ENCODE results near the gene GSS.

Gene GSS

DNA sequence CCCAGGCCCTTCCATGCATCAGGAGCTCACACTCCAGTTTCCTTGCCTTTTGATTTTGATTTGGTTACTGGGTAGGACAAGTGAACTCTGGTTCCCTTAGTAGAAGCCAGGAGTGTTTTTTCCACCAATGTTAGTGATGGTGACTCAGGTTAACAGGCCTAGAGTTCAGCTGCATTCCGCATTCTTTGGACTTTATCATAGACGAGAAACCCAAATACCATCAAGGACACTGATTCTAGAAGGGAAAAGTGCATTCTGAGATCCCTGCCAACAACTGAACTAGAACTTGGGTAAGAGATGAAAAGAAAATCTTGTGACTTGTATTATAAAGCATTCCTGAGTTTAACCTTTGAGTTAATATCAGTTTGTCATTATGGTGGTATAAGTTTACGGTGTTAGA lies 8.9 kb downstream of the GSS start:
- no peak for DNase-seq (ENCODE audit: low read depth in 2 of 2)

DNA sequence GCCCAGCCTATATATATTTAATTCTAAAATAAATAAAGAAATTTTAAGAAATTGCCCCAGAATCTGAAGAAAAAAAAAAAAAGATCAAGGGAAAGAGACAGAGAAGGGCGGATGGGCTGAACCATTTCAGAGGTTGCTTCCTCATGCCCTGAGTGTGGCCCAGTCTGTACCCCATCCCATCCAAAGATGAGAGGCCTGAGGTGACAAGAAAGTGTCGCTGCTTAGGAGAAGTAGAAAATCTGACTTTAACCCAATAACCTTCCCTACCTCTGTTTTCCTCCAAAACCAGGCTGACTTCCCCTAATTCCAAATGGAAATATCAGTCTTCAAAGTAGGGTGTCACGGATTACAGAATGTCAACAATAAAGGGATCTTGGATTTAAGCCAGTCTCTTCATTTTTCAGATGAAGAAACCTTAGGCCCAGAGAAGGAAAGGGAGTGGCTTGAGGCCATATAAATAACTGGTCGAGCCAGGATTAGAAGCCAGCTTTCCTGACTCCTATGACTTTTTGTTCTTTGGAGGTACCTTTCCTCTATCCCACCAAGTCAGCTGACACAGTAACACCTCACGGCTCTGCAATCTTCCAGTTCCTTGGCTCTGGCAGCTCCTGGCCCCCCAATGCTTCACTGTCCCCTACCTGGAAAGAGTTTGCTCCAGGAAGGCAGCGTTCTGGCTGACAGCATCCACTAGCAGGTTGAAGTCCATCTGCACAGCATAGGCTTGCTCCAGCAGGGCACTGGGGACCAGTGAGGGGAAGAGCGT lies 10.1 kb downstream of the GSS start:
- DNase-seq (ENCODE audit: low read depth in 2 of 2): no peak

DNA sequence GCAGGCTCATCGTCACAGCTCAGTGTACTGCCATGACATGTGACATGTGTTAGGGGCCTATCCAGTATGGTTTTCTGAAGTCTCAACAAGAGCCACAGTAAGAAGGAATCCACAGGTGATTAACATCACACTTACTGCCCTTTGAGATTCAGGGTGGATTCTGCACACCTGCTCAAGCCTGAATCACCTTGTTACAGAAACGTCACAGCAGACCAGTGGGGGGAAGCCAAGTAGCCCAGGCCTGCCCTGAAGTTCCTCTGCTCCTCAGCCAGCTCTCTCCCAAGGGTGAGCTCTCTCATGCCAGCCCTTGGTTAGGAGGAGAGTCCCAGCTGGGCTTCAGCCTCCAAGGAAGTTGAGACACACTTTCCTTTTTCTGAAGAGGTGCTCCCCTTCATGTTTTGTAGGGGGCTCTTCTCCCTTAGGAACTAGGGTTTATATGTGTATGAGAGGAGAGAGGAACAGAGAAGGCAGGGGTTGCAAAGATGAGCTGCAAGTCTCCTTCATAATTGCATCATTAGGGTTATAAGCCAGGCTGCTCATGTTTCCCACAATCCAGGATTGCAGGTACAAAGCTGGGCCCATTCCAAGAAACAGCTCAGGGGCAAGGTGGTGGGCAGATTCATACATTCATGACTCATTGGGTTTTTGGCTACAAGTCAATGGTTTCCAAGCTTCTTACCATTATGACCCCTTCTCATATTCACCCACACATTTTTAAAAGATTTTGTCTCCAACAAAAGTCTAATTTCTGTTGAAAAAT lies 11.6 kb downstream of the GSS start:
- no peak for DNase-seq (ENCODE audit: low read depth in 2 of 2)

DNA sequence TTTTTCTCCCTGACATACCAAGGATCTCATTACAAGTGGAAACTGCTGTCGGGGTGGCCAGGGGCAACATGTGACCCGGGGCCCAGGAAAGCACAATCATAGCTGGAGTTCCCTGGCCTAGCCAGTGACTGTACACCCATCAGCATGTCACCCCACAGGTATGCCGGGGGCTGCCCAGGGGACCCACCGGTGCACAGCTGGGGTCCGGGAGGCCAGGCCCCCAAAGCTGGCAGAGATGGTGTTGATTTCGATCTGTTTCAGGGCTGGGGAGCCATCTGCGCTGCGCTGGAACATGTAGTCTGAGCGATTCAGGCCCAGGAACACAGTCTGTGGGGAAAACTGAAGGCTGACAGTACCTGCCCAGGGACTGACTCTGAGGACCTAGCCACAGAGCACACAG lies 13.3 kb downstream of the GSS start:
- DNase-seq (ENCODE audit: low read depth in 2 of 2): no peak

DNA sequence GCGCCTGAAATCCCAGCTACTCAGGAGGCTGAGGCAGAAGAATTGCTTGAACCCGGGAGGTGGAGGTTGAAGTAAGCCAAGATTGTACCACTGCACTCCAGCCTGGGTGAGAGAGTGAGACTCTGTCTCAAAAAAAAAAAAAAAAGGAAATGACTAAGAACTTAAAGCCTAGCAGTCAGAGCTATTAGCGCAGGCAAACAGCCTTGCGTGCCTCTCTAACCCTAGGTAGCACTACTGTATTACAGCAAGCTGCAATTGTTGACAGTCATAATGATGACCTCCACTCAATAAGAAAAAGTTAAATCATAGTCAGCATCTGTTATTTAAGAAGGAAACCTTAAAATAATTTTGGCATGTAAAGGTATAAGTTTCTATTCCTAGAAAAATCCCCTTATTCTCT lies 14.4 kb downstream of the GSS start:
- DNase-seq (ENCODE audit: low read depth in 2 of 2): no peak

DNA sequence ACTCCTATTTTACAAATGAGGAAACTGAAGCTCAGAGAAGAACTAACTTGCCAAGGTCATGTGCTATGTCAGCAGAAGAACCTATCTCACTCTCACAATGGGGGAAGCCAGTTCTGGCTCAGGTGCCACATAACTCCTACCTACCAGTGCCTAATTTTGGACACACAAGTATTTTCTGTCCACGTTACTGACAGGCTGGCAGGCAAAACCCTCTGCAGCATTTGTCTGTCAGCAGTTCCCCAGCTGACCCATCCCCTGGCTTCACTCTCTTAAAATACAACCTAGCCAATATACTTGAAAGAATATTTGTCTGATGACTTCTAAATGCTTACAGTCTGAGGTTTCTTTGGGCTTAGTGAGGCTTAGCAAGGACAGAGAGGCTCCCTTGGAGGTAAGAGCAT lies 15.5 kb downstream of the GSS start:
- no peak for DNase-seq (ENCODE audit: low read depth in 2 of 2)

DNA sequence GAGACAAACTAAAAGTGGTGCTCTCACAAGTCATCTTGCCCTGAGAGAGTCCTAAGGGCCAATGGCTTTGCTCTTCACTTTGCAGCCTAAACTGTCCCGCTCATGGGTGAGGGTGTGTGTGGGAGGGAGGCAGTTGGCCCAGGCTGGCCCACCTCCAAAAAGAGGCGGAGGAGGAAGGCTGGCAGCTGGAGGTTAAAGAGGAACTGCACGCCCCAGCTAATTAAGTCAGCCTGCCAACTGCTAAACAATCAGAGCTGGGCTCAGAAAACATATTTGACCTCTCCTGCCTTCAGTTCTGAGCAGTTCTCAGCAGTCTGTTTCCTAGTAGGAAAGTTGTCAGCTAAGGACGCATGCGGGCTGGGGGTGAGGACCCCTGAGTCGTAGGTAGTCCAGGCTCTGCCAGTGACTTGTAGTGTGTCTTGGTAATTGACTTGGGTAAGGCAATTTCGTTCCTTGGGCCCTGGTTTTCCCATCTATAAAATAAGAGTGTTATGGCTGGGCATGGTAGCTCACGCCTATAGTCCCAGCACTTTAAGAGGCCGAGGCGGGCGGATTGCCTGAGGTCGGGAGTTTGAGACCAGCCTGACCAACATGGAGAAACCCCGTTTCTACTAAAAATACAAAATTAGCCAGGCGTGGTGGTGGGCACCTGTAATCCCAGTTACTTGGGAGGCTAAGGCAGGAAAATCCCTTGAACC lies 17.0 kb downstream of the GSS start:
- no peak for DNase-seq (ENCODE audit: low read depth in 2 of 2)

DNA sequence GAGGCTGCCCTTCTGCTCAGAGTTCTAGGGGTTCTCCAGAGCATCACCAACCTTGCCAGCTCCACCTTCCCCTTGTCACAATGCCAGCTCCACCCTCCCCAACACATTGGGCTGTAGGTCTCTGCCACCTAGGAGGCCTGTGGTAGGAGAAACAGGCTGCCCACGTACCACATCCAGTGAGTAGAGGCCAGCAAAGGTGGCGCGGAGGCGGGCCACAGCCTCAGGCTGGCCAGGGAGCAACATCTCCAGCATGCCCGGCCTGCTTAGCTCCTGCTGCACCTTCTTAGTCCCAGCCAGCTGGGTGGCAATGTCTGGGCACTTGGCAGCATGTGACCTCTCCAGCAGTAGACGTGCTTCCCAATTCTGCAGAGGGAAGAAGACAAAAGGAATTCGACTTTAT lies 23.8 kb downstream of the GSS start:
- DNase-seq (ENCODE audit: low read depth in 2 of 2): no peak

DNA sequence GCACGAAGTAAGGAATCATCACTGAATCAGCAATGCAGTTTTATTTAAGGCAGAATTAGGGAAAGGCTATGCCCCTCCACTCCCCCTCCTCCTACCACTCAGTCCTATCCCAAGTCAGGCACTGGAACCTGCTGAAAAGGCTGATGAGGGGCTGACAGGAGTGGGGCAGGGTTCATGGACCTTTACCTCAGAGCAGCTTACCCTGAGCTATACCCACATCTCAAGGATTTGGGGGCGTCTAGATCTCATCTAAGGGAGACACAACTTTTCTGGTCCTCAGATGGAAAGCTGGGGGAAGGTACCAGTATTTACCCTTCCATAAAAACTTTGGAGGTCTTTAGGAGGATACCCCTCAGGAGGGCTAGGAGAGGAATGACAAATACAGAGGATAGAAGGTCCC lies 27.2 kb downstream of the GSS start:
- DNase-seq (ENCODE audit: low read depth in 2 of 2): no peak

DNA sequence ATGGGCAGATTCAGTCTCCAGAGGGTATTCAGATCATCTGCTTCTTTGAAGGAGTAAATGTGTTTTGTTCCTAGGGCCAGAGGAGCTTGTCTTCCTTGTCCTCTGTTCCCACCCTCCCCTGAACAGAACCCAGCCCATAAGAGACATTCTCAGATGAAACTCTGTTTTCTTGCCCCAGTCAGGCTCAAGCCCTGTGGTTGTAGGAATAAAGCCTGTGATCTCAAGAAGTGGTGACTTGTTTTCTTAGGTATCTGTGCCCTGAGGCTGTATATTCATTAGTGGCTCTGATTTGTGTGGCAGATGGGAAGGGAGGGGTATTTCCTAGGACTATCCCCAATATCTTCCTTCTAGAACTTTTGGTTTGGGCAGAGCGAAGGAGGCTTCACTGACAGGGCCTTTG lies 27.9 kb downstream of the GSS start:
- DNase-seq (ENCODE audit: low read depth in 2 of 2): no peak

DNA sequence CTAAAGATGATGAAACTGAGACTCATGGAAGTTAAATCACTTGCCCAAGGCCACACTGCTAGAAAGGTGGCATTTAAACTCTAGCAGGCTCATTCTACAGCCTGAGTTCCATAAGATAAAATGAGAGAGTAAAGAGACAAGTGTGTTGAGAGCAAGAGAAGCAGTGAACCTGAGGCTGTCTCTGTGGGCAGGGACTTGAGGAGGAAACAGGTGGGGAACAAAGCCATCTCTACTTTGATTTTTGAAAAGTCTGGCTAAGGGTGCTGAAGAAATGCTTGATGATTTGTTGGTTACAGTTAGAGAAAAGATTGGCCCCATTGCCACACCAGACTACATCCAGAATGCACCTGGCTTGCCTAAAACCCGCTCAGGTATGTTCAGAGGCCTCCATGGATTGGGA lies 29.0 kb downstream of the GSS start:
- DNase-seq (ENCODE audit: low read depth in 2 of 2): no peak

DNA sequence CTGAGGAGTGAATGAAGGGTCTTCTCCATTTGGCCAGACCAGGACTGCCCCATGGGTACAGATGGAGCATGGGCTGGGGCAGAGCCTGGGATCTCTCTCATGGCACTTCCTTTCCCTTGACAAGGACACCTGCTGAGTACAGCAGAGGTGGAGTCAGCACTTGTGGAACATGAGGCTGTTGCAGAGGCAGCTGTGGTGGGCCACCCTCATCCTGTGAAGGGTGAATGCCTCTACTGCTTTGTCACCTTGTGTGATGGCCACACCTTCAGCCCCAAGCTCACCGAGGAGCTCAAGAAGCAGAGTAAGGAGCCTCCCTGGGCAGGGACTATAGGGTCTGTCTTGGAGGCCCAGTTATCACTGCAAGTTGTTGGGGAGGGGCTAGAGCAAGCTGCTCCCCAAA lies 29.6 kb downstream of the GSS start:
- no peak for DNase-seq (ENCODE audit: low read depth in 2 of 2)

DNA sequence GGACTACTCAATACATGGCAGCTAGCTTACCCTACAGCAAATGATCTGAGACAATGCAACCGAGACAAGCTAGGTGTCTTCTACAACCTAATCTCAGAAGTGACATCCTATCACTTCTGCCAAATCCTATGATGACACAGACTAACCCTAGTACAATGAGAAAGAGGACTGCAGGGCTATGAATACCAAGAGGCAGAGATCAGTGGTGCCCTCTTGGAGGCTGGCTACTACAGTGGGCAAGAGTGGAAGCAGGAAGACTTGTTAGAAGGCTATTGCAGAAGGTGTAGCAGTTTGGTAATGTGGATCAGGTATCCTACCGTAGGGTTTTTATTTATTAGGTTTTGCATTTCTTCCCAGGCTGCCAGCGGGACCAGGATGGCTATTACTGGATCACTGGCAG lies 30.3 kb downstream of the GSS start:
- no peak for DNase-seq (ENCODE audit: low read depth in 2 of 2)

DNA sequence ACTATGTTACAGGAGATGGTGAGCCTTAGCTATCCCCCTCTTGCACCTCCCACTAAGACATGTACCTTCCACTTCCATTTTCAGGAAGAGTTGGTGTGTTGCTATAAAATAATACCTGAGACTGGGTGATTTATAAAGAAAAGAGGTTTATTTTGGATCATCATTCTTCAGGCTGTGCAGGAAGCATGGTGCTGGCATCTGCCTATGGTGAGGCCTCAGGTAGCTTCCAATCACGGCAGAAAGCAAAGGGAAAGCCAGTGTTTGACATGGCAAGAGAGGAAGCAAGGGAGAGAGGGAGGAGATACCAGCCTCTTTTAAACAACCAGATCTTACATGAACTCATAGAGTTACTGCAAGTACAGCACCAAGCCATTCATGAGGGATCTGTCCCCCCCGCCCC lies 32.2 kb downstream of the GSS start:
- DNase-seq (ENCODE audit: low read depth in 2 of 2): no peak

DNA sequence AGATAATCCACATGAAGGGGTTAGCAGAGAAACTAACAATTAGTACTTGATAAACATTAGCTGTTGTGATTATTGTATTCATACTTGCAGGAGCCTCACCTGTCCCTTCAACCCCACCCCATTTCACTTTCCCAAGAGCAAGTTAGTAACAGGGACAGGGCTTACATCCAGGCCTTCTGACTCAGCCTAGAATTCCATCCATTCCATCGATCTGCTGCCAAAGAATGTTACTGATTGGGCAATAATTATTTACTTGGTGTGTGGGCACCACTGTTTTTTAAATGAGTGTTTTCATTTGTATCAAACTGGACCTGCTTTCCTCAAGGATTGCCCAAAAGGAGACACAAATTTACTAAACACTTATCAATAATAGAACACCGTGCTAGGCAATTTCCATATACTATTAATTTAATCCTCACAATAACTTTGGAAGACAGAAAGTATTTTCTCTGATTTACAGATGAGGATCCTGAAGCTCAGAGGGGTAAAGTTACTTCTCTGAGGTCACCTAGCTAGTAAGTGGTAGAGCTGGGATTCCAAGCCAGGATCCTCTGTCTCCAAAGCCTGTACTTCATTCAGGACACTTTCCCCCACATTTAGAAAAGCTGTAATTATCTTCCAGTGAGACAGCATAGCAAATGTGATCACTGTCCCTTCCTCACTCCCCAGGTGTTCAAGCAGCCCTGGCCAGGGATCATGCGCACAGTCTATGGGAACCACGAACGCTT lies 32.8 kb downstream of the GSS start:
- no peak for DNase-seq (ENCODE audit: low read depth in 2 of 2)

DNA sequence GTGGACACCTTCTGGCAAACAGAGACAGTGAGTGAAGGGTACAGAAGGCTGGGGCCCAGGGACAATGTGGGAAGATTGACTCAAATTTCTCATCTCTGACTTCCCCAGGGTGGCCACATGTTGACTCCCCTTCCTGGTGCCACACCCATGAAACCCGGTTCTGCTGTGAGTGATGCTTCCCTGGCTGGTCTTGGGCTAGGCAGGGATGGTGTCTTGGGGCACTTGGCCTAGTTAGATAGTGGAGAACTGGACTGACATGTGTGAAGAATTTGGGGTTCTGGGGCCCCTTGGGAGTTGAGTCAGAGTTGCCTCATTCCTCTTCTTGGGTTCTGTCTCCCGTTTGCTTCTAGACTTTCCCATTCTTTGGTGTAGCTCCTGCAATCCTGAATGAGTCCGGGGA lies 34.2 kb downstream of the GSS start:
- no peak for DNase-seq (ENCODE audit: low read depth in 2 of 2)

DNA sequence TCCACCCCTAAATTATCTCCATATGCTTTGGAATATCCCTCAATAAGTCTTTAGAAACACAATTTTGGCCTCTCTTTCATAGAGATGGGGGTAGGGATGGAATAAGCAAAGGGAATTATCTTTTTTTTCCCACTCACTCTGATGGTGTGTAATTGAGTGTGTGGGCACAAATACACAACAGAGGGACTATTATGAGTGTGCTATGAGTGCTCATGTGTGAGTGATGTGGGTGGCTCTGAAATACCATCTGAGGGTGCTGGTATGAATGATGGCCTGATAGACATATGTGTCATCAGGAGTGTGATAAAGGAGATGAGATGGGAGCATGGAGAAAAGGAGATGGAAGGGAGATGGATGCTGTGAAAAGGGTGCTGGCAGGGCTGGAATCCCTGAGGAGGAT lies 35.6 kb downstream of the GSS start:
- DNase-seq (ENCODE audit: low read depth in 2 of 2): no peak

DNA sequence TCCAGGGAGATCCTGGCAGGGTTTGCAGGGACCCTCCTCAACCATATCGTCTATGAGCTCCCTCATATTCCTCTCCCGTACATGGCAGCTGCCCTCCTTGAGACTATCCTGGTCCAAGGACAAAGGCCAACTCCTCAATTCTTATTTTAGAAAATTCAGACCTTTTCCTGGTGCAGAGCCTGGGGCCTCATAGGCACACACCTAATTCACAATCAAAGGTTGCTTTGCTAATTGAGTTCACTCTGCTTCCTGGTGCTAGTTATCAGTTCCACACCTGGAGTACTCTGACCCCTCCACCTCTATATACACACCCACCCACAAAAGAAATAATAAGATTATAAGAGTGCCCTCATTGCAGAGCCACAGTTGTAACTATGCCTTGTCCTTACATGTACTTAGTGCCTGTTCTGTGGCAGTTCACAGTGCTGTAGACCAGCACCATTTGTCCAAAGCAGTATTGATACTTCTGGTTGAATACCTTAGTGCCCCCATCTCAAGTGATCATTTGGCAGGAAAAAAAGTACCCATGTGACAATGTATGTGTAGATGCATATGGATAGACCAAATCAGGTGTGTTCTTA lies 38.7 kb downstream of the GSS start:
- DNase-seq (ENCODE audit: low read depth in 2 of 2): no peak

DNA sequence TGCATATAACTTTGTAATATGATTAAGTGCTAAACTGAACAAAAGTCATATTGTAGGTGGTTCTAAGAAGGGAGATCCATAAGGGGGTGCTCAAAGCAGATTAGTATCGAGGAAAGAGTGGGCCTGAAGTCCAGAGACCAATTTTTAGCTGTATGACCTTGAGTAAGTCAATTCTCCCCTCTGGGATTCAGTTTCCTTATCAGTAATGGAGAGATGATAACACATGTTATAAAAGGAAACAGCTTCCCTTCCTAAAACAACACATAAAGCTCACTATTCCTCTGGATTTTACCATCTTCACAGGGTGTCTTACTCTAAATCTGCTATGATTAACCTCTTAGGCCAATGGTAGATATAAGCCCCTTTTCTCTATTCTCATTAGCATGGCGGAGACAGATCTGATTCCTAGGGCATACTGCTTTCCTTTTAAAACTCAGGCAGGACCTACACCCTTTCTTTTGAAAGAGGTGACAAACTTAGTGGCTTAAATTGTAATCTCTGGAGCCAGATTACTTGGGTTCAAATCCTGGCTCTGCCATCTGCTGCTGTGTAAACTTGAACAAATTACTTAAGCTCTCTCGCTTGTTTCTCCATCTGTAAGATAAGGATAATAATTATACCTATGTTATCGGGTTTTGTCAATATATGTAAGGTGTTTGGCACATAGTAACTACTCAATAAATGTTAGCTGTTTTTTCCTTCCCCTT lies 39.7 kb downstream of the GSS start:
- no peak for DNase-seq (ENCODE audit: low read depth in 2 of 2)

DNA sequence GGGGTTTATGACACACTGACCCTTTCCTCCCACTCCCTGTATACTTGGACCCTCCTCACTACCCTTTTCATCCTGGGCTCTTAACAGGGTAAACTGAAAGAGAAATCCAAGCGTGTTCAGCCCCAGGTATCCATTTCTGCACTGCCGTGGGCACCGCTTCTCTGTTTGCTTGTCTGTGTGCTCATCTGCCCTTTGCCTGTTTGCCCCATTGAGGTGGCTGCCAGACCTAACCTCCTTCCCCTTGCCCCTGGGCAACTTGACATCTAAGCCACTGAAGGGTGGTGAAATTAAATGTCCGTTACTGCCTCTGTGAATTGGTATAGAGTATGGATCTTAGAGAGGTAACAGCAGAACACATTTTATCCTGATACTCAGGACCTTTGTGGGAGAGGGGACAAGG lies 40.5 kb downstream of the GSS start:
- DNase-seq (ENCODE audit: low read depth in 2 of 2): no peak

Measured in stimulated activated CD8-positive, alpha-beta memory T cell treated with anti-CD3 and anti-CD28 coated beads, Interleukin-7, amount 100 ng/mL, for 1 hour (primary cell).